Limb (tissue), 2 donors: ENCODE data around the gene GJB6.

ENCODE experiments used
- DNase-seq, 2 donors: peaks; one replicate each; pipeline ENCODE4 v3.0.0-alpha.2; 2016; ENCODE audit errors: extremely low spot score in 2 of 2

The GJB6 gene

GRCh38 chr13:20188667-20189553 lies 43.2 kb downstream of the GJB6 start:
- no peak for DNase-seq

- no peak for DNase-seq
These were observed 45.3 kb downstream of the GJB6 start for GRCh38 chr13:20186771-20187170.

DNA sequence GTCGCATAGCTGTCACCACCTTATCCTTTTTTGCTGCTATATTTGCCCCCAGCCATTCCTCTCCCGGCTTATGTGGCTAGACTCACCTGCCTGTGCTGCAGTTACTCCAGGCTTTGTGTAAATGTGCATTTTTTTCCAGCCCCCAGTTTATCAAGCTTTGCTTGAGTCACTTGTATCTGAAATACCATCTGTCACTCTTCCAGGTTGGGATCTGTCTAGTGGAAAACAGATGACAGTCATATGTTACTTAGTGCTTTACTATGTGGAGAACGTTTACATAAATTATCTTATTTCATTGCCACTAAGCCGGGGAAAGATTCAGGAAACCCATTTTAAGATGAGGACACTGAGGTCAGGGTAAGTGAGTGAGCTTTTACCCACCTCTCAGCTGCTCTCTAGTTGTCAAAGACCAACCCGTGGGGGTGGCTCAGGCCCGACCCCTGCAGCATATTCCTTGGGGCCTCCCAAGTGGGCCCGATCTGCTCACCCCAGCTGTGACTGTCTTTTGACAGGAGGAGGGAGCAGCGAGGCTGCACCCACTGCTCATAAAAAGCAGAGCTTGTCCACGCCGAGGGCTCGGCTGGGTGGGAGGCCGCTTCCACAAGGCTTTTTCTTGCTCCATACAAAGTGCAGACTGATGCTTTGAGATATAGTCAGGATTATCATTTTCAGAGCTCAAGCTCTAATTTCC lies 46.6 kb downstream of the GJB6 start:
- DNase-seq, result no peak

DNA sequence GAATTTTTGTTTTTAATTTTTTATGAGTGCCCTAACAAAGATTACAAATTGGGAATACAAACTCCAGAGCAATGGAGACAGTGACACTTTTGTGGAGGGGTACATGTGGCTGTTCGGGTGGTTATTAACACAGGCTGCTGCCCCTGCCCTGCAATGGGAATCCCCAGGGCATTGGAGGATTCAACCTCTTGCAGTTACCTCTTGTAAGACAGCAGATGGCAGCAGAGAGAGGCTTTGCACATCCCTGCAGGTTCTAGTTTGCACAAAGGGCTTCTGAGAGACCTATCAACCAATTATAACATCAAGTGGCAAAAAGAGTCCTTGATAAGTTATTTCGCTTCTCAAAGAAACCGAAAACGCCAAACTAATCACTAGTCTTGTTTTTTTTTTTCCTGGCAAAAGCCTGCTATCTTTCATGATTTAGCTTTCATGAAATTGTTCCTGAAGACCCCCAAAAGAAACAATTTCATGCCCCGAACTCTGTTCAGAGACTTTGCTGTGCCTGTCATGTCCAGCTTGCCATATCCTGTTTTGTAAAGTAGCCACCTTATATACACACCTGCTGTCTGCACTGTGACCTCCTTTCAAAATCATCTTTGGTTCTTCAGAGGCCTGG lies 49.8 kb downstream of the GJB6 start:
- DNase-seq, result peak; percentile 71 to 82

- DNase-seq, result no peak
These were observed 50.9 kb downstream of the GJB6 start for GRCh38 chr13:20181188-20181587.

- no peak for DNase-seq
These were observed 54.0 kb downstream of the GJB6 start for GRCh38 chr13:20178156-20178555.

DNA sequence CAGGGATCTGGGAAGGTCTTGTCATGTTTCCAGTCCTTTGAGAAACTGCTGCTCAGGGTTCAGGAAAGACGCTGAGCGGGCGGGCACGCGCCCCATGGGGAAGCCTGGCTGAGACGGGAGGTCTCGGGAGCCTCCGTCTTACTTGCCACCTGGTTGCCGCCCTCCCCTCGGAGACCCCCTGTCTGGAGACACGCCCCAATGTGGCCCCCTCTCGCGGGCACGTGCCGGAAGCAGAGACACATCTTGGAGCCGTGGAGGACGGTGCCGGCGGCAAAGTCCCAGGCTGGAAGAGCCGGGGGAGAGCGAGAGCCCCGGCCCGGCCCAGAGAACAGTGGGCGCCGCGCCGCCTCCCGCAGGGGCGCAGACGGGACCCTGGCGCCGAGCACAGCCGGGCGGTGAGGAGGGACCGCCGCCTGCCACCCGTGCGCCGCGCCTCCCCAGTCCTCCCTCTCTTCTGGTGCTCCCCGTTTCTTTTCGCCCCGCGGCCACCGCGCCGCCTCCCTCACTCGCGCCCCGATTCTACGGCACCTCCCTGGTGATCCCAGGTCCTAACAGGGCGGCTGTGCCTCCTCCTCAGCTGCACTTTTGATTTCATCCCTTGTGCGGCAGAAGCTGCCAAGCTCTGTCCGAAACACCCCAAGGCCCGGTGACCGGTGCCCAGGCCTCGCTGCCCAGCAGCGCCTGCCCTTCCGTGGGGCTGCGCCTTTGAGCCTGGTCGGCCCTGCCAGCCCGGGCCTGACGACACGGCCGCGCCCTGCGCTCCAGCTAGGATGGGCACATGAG lies 54.9 kb downstream of the GJB6 start:
- DNase-seq, result no peak

GRCh38 chr13:20175907-20176652 lies 56.0 kb downstream of the GJB6 start:
- no peak for DNase-seq

- no peak for DNase-seq
These were observed 56.7 kb downstream of the GJB6 start for GRCh38 chr13:20175406-20175794.

DNA sequence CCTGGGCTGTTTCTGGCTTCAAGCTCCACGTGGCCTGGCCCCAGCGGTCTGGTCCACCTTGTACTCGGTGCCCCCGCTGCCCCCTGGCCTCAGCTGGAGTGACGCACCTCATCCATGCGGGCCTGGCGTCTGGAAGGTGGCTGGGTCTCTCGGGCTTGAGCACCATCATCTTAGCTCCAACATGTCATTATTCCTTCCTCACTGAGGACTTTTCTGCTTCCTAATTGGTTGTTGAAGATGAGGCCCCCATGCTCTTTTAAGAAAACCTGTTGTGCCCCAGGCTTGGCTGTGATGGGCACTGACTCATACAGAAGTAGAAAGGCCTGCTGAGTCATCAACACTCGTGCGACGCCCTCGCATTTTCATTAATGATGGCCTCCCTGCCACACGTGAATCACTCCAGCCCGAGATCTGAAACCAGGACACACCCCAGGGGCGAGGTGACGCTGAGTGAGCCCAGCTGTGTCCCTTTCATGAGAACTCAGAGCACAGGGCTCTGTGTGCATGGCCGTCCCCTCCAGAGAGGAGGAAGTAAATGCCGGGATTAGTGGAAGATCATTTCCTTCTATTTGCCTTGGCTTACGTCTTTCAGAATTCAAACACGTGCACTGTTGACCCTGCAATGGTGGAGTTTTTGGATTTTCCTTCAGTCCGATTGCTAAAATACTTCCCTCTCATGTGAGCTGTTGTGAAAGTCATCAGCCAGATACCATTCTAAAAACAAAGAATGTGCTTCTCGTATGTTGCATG lies 57.3 kb downstream of the GJB6 start:
- DNase-seq, result no peak

DNA sequence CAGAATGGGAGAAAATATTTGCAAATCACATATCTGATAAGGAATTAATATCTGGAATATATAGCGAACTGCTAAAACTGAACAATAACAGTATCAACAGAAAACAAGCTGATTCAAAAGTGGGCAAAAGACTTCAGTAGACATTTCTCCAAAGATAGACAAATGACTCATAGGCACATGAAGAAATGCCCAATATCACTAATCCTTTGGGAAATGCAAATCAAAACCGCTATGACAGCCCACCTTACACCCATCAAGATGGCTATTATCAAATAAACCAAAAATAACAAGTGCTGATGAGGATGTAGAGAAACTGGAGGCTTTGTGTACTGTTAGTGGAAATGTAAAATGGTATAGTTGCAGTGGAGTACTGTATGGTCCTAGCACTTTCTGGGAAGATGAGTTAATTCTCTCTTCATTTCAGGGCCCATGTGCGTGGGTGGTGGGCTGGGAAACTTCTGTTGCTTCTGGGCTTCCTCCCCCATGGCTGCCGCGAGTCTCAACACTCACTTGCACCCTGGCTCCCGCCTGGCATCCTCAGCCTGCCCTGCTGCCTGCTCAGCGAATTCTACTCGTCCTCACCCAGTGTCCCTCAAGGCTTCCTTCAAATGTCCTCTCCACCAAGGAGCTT lies 58.9 kb downstream of the GJB6 start:
- no peak for DNase-seq
